GM21360 (cell line): ENCODE data around the gene SMOC1.

Experiments used
- ATAC-seq: cut with Tn5 transposase; IDR thresholded peaks from one replicate; pipeline ENCODE4 v1.9.1; 2021; ENCODE audit warnings: mild to moderate bottlenecking, moderate library complexity; ENCODE audit not compliant: unreplicated experiment

SMOC1 gene

DNA sequence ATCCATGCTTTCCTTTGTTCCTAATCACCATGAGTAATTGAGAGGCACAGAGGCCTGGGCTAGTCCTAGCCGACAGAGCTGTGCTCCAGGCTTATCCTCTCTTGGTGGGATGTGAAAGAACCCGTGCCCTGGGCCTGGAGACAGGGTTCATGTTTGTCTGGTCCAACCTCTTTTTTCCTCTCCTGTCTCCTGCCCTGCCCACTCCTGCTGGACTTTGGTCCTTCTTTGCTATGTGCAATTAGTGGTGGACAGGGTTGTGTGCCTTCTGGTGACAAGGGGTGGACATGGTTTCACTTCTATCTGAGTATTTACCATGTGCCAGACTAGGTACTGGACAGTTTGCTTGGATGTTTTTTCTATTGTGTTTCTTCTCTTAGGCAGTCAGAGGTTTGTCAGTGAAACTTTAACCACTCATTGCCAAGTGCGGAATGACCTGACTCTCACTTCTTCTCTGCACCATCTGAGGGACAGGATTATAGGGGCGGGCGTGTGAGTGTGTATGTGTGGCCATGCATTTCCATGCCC lies 126.1 kb downstream of the SMOC1 start:
- ATAC-seq: no peak

DNA sequence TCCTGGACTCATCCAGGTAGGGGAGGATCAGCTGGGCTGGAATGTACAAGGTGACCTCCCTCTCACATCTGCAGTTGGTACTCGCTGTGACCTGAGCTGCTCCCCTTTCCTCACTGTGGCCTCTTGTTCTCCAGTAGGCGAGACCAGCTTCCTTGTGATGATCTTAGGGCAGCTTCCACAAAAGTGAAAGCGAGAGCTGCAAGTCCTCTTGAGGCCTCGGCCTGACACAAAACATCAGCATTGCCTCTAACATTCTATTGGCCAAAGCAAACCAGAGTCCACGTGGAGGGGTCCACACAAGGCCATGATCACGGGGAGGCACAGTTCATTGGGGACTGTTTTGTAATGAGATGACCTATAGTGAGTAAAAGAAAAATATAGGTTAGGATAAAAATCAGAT lies 127.5 kb downstream of the SMOC1 start:
- no peak for ATAC-seq

DNA sequence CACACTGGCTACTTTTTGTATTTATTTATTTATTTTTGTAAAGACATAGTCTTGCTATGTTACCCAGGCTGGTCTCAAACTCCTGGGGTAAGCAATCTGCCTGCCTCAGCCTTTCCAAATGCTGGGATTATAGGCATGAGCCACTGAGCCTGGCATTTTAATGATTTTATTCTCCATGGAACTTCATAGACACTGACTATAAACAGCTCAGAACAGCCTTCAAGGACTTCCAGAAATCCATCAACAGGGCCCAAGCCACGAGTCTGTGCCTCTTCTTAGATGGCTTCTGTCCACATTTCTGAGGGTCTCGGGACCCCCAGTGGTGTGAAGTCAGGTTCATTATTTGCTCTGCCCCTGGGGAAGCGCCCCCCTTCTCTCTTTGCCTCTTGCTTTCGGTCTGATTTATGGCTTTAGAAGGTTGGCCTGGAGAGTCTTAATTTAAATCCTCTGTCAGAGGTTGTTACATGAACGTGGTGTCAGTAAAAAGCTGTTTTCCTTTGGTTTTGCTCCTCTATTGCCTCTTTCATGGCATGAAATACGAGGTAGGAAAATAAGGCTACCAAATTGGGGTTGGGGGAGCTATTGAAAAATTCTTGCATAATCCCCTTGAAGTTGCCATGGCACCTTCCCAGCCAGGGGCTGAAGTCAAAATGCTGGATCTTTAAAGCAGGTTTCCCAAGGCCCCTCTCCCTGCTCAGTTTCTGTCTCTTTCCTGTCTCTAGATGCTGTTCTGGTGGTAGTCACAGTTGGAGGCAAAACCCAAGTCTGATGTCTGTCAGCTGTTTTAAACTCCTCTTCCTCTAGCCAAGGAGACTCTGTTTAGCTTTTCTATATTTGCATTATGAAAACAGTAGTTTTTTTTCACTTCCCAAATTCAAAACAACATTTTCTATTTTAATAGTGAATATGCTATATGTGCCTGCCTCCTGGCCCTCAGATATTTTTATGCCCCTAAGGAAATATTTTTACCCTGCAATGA lies 129.4 kb downstream of the SMOC1 start:
- ATAC-seq: no peak

DNA sequence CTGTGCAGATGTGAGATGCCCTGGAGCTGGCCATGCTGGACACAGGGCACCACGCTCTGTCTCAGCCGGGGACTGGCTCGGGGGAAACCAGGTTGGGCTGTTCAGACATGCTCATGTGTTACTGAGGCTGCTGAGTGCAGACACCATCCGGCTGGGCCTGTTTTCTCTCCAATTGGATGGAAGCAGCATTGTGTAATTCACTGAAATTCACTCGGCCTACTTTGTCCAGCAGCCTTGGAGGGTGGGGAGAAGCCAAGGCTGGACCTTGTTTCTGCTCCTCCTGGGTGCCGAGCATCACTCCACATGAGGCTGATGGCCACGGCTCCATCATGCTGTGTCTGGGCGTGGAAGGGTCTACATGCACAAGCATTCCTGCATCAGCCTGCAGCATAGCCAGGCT lies 130.7 kb downstream of the SMOC1 start:
- ATAC-seq: no peak

DNA sequence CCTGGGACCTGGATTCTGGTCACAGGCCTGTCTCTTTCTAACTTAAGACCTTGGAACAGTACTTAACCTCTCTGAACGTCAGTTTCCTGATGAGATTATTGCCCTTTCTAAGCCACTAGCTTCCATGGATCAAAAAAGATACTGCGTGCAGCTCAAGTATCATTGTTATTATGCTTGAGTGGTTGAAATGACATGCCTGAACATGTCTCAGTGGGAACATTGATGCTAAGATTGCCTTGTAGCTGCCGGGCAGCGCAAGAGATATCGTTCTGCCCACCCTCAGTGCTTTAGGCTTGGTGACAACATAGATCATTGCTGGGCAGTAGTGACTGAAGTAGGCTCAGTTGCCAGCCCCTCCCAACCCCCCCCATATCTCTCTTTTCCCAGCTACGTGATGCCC lies 131.9 kb downstream of the SMOC1 start:
- no peak for ATAC-seq

DNA sequence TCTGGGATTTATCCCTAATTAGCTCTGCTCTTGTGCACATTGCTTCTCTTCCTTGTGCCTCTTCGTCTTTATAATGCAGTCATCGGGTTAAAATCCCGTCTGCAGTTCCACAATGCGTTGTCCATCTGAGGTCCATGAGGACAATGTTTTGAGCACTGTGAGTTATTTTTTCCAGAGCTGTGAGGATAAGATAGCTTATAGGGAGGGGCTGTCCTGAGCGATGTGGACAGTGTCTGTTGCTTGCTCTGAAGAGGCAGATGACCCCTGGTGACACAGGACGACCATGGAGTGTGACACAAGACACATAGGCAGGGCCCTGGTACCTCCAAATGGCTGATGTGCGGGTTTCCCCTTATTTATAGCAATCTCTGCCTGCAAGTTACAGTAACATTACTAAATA lies 132.5 kb downstream of the SMOC1 start:
- ATAC-seq: no peak

DNA sequence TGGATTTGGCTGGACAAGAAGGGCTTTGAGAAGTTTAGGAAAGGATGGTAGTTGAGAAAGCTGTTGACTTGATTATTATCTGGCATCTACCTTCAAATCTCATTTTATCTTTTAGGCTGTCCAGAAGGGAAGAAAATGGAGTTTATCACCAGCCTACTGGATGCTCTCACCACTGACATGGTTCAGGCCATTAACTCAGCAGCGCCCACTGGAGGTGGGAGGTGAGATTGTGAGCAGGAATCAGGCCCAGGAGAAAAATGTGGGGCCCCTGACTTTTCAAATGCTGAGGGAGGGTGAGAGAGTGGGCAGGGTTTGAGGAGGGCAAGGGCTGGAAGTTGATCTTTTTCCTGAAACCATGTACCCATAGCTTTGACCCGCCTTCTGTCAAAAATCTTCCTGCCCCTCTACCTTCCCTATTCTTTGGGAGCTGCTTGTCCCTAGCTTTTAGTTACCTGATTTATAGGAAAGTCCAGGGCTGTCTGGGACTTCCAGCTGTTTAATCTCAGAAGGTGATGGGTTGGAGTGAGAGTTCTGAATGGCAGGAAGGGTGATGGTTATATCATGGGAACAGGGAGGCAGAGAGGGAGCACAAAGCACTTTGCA lies 134.2 kb downstream of the SMOC1 start:
- ATAC-seq: no peak

DNA sequence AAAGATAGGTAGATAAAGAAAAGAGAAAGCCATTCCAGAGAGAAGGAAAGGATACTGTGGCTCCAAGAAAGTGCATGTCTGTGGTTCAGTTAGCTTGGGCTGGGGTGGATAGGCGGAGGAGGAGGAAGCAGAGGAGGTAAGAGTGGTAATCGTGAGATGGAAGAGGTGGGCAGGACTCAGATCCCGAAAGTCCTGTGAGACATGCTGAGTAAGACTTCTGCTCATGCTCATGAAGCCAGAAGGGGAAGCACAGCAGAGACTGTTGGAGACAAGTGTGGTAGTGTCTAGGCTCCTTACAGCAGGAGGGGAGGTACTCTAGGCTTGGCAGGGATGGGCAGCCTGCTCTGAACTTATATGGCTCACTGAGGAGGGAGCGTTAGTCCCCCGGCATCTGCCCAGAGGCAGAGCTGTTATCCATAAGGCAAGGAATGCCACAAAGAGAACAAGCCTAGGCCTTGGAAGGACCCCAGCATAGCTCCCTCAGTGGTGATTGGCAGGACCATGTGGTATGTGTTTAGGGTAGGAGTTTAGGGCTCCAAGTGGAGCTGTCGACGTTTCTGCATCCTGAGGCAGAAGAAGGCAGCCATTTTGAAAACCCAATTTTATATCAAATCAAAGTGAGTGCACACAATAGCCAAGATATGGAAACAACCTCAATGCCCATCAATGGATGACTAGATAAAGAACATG lies 135.3 kb downstream of the SMOC1 start:
- ATAC-seq: no peak

DNA sequence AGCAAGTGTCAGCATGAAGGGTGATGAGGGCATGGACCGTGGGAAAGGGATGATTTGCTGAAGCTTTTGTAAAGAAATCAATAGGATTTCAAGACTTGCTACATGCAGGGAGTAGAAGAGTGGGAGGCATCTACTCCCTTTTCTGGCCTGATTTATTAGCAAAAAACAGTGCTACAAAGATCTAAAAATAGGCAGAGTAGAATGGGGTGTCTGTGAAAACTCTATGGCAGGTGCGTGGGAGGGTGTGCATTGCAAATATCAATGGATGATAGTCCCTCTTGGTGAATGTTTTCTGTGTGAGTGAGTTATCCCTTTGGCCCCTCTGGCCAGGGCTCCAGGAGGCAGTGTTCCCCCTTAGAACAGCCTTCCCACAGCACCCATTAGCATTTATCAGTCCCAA lies 139.0 kb downstream of the SMOC1 start:
- no peak for ATAC-seq

DNA sequence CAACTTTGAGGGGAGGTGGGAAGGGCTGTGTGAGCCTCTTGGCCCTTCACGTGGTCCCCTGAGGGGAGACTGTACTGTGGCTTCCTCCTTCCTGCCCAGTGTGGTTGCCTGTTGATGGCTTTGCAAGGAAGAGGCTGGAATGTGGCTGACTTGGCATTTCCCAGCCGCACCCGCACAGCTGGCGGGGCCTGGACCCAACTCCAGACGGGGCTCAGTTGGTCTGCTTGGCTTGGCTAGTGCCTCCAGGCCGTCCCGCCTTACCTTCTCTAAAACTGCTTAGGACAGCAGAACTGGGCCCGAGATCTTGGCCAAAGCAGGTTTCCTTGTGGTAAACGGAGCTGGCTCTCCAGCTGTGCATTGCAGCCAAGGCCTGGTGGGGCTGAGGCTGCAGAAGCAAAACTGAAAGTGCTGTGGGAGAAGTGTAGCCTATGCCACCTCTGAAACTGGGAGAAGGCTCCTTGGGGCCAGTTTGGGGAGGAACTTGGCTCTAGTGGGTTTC lies 139.5 kb downstream of the SMOC1 start:
- no peak for ATAC-seq

DNA sequence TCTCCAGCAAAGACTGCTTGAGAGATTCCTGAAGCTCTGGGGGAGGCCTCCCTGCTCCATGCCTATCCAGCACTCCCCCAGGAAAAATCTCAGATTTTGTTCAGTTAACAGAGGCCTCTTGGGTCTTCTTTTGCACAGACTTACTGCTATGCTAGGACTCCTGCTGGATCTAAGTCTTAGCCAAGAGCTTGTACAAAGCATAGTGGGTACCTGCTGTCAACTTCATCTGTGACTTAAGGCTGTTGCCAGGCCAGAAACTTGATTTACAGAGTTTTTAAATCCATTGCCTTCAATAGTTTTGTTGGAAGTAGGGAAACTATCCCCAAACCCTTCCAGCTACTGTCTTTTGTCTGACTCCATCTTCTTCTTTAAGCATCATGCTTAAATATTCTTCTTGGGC lies 140.5 kb downstream of the SMOC1 start:
- no peak for ATAC-seq

DNA sequence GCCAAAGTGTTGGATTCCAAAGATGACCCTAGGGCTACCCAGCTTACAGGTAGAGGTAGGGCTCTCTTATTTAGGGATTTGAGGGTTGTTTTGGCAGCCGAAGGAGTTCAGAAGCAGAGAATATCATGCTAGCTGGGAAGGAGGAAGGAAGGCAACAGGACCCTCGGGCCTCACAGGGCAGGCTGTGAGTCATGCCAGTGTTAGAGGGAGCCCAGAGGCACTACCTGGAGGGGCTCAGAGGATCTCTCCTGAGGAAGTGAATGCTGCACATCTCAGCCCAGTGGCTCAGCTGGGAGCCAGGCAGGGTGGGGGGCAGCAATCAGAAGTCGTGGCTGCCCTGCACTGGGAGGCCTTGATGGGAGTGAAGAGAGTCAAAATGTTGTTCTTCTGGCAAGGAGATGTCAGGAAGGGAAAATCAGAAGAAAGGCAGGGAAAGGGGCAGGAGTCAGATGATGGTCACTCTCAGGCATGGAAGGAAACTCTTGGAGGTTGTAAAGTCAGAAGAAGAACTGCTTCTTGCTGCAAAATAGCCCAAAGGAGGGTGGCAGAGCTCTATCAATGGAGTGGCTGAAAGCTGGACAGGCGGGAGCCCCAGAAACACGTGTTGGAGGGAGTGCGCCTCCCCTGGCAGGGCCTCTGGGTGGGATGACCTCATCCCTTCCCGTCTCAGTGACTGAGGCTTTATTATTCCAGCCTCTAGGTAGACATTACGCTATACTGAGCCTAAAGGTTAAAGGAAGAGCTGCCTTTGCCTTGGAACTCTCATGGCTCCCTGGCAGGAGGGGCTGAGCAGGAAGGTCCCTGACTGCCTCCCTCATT lies 141.3 kb downstream of the SMOC1 start:
- ATAC-seq: no peak

DNA sequence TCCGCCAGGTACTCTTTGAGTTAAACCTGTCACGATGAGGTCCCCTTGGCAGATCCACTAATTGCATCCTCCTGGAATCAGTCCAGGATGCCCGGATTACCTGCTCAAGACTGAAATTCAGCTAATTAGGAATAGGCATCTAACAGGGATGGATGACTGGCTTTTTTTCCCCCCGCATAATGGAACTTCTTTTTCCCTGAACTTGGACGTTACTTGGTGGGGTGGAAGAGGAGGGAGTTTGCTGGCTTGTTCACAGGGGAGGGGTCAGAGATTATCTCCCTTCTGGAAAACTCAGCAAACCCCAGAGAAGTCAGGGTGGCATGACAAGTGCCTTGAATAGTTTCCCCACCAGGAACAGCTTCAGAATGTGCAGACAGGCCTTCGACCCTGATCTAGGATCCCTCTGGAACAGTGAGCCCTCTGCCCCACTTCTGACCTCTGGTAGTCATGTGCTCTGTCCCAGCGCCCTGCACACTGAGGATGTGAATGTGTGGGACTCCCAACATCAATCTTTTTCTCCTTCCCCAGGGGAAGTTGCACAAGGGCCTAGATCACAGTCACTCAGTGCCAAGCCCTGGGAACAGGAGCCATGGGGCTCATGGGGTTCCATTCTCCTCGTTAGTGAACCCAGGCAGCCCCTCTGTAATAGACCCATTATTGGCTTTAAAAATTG lies 142.5 kb downstream of the SMOC1 start:
- no peak for ATAC-seq

DNA sequence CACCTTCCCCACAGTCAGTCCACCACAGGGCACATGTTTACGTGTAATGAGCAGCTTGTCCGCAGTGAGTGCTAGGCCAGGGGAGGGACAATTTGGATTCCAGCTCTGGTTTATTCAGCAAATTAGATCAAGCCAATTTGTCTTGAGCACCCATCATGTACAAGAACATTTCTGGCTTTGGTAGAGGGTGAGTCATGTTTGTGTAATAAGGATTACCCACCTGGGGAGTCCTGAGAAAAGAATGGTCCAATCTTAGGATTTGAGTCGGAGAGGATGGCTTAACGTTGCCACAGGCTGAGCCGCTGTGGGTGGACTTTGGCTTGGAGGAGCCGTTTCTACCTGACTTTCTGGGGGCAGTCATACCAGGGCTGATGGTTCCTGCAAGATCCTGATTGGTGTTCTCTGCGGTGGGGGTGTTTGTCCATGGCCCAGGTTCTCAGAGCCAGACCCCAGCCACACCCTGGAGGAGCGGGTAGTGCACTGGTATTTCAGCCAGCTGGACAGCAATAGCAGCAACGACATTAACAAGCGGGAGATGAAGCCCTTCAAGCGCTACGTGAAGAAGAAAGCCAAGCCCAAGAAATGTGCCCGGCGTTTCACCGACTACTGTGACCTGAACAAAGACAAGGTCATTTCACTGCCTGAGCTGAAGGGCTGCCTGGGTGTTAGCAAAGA lies 143.7 kb downstream of the SMOC1 start:
- ATAC-seq: no peak

DNA sequence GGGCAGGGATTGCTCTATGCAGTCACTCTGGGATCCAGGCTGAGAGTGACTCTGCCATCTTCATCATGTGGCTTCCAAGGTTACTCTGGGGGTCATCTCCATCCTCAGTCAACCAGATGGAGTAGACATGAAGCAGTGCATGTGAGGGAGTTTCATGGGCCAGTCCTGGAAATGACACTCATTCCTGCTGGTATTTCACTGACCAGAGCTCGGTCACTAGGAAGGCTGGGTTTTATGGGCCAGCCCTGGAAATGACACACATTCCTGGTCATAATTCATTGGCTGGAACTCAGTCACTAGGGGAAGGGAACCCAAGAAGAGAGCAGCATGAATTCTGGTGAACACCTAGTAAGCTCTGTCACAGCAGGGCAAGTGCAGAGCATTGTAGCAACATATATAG lies 144.7 kb downstream of the SMOC1 start:
- no peak for ATAC-seq

DNA sequence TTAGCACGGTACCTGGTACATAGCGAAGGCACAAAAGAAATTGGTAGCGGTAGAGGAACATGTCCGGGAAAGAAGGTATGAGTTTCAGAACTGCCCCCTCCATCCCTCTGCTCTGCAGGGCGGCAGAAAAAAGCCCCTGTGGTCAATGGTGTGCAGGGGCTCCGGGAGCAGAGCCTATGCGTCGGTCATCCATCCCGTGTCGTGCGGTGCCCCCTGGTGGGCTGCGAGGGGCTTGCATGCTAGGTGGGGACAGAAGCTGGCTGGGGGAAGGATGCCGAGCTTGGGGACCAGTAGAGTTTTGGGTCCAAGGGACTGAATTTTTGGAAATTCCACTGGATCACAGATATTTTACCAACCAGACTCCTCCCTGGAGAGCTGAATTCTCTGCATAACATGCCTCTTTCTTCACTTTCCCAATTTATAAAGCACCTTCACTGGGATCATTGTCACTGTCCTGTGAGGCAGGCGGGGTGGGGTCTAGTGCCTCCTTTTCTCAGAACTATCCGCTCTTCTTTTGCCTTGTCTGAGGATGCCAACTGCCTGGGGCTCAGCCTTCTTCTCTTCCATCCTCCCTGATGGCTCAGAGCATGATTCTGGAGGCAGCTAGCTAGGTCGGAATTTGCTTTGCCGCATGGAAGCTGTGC lies 148.7 kb downstream of the SMOC1 start:
- ATAC-seq: no peak

DNA sequence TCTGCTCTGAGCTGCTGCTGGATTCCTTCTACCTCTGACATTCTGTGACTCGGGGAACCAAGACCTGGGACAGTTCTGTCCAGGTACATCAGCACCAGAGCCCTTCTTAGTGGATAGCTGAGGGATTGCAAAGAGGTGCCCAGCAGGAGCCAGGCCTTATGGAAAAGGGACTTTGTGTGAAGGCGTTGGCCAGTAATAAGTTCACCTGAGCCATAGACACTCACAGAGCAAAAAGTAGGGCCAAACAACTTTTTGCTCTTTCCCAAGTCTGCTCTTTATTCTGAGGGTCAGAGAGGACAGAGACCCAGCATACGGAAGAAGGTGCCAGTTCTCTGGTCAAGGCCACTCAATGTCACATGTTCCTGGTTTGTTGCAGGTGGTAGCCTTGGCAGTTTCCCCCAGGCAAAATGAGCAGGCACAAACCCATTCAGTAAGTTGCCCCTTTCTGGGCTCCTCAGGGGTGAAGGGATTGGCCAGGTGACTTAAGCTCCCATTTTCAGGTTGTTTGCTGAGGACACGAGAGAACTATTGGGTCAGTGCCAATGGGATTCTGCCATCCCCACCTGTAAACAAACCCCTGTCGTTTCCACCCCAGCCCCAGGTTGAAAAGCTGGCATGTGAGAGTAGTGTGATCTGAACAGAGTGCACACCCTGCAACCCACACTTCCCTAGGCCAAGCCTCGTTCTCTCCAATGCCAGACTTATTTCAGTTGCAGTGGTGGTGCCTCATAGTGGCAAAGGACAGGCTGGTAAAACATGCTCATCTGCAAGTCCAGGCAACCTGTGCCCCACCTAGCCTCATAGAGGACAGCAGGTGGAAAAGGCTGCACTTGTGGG lies 150.3 kb downstream of the SMOC1 start:
- no peak for ATAC-seq

DNA sequence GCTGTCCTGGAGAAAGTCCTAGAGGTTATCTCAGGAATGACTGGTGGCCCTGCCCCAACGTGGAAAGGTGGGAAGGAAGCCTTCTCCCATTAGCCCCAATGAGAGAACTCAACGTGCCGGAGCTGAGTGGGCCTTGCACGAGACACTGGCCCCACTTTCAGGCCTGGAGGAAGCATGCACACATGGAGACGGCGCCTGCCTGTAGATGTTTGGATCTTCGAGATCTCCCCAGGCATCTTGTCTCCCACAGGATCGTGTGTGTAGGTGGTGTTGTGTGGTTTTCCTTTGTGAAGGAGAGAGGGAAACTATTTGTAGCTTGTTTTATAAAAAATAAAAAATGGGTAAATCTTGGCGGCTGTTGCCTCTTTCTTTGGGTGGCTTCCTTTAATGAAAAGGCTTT lies 152.8 kb downstream of the SMOC1 start:
- ATAC-seq: no peak
